GM21390 (cell line): ENCODE measurements around the gene KLHDC3.

Experiments
- ATAC-seq: cut with Tn5 transposase; IDR thresholded peaks from one replicate; pipeline ENCODE4 v1.9.1; 2021; ENCODE audit not compliant: unreplicated experiment

The KLHDC3 gene

GRCh38 chr6:43053545-43054205 is 39.6 kb downstream of the KLHDC3 start, which contains the start of gene CUL7:
Gene CUL7, minus strand, starts transcription at chr6:43053851. Its CDS starts 1,063 bp downstream, at chr6:43052788.
- peak; percentile 88 for ATAC-seq

GRCh38 chr6:43054206-43054943 is 40.3 kb downstream of the KLHDC3 start:
- no peak for ATAC-seq

- ATAC-seq = no peak
These were observed 41.9 kb downstream of the KLHDC3 start for GRCh38 chr6:43055966-43056365.

GRCh38 chr6:43058531-43058930 is 44.5 kb downstream of the KLHDC3 start:
- no peak for ATAC-seq

GRCh38 chr6:43059168-43060033 is 45.4 kb downstream of the KLHDC3 start, which contains the start of the genes KLC4 and MRPL2:
Gene KLC4, plus strand, starts transcription at chr6:43059631. Its CDS starts 1,705 bp downstream, at chr6:43061336.
Gene MRPL2, minus strand, starts transcription at chr6:43059434. Its CDS starts 53 bp downstream, at chr6:43059381.
- ATAC-seq = peak; percentile 82

GRCh38 chr6:43060034-43060754 is 46.1 kb downstream of the KLHDC3 start:
- ATAC-seq = no peak

- no peak for ATAC-seq
These were observed 46.9 kb downstream of the KLHDC3 start for GRCh38 chr6:43060755-43061633.

GRCh38 chr6:43061861-43062260 is 47.8 kb downstream of the KLHDC3 start:
- no peak for ATAC-seq

GRCh38 chr6:43062818-43063217 is 48.8 kb downstream of the KLHDC3 start:
- ATAC-seq = no peak

- no peak for ATAC-seq
These were observed 56.1 kb downstream of the KLHDC3 start for GRCh38 chr6:43070028-43070632.
